Activated CD8-positive, alpha-beta memory T cell treated with anti-CD3 and anti-CD28 coated beads, Interleukin-2, amount 50 U/mL, for 1 hour (primary cell): ENCODE results near the gene MARK4.
"Not testable (repeated sequence)": the region's sequence is repeated elsewhere in the genome, so short reads cannot be mapped to it uniquely, and the experiment has no call there.

Experiments used
- DNase-seq: peaks from one replicate; pipeline ENCODE4 v3.0.0-alpha.2; 2020; ENCODE audit errors: extremely low read depth

MARK4 gene

DNA sequence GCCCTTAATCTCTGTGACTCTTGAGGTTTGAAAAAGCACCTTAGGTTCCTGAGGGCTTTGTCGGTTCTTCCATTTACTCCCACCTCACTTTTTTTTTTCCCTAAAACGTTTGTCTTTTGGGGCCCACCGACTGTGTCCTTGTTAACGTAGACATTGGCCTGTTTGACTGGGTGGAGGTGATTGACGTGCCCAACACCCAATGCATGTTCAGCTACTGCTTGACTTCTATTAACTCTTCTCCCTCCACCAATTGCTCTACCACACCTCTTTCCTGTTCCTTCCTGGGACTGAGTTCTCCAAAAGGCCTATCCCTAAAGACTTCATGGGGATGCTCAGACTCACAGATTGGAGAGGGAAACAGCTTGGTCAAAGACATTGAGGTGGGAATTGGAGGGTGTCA lies 54.4 kb downstream of the MARK4 start:
- no peak for DNase-seq

DNA sequence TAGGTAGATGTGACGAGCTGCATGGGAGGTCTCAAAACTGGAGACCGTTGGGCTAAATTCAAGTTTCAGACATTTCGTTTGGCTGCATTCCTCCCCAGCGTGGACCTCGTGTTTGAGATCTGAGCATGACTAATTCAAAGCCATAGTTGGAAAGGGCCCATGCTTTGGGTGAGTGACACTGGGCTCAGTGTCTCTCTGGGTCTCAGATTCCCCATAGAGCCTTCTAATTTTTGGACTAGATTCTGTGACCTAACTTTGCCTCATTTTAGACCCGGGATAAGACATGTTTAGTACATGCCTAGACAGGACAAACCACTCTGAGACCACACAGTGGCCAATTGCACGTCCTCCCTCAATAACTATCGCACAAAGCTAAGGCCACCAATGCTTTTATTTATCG lies 55.0 kb downstream of the MARK4 start:
- DNase-seq: no peak

DNA sequence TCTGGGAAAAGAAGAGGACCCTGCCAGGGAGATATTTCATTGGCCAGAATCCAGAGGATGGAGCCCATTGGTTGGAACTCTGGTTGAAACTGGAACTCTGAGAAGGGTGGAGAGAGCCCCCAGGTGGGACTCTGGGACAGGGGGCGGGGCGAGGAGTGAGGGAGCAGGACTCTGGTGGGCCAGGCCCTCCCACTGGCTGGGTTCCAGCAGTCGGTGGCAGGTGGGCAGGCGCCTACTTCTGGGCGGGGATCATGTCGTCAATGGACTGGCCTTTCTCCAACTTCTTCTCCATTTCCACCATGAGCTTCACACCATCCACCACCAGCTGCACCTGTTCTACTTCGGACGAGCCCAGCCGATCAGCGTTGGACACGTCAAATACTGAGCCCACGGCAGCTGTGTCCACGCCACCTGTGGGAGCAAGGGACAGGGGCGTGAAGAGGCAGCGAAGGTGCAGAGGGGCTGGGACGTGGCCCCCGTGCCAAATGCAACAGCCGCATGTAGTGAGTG lies 55.5 kb downstream of the MARK4 start:
- DNase-seq: no peak

DNA sequence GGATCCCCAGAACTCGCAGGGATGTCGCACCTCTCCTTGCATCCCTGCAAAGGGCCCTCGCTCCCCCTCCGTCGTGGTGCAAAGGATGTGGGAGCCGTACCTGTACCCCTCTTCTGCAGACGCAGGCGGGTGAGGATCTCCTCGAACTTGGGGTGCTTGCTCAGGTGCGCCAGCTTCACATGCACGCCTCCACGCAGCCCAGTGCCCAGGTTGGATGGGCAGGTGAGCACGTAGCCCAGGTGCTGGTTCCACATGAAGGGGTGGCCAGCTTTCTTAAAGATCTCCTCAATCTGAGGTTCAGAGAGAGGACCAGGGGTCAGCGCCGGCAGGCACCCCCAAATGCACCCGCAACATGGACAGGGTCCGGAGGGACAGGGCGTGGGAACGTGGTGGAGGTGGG lies 56.3 kb downstream of the MARK4 start:
- no peak for DNase-seq

DNA sequence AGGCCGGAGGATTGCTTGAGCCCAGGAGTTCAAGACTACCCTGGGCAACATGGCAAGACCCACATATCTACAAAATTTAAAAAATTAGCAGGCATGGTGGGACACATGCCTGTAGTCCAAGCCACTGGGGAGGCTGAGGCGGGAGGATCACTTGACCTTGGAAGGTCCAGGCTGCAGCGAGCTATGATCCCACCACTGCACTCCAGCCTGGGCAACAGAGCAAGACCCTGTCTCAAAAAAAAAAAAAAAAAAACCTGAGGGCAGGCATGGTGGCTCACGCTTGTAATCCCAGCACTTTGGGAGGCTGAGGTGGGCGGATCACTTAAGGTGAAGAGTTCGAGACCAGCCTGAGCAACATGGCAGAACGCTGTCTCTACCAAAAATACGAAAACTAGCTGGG lies 58.3 kb downstream of the MARK4 start:
- not testable (repeated sequence) for DNase-seq

DNA sequence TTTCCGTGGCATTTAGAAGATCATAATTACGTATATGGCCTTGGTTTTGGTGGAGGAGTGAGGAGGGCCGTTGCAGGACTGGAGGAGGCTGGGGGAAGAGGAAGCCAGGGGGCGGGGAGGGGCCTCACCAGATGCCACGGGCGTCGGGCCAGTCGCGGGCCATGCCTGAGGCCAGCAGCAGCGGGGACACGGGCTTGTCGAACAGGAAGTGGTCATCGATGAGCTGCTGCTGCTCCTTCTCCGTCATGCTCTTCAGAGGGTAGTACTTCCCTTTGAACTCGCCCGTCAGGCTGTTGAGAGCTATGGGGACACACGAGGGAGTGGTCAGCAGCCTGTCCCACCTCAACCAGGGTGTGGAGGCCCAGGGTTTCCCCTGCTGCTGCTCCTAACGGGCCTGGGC lies 60.5 kb downstream of the MARK4 start:
- no peak for DNase-seq

DNA sequence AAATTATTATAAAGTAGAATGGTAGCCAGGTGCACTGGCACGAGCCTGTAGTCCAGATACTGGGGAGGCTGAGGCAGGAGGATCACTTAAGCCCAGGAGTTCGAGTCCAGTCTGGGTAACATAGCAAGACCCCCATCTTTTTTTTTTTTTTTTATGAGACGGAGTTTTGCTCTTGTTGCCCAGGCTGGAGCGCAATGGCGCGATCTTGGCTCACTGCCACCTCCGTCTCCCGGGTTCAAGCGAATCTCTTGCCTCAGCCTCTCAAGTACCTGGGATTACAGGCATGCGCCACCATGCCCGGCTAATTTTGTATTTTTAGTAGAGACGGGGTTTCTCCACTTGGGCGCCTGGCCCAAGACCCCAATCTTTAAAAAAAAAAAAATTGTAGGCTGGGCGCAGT lies 61.2 kb downstream of the MARK4 start:
- not testable (repeated sequence) for DNase-seq

DNA sequence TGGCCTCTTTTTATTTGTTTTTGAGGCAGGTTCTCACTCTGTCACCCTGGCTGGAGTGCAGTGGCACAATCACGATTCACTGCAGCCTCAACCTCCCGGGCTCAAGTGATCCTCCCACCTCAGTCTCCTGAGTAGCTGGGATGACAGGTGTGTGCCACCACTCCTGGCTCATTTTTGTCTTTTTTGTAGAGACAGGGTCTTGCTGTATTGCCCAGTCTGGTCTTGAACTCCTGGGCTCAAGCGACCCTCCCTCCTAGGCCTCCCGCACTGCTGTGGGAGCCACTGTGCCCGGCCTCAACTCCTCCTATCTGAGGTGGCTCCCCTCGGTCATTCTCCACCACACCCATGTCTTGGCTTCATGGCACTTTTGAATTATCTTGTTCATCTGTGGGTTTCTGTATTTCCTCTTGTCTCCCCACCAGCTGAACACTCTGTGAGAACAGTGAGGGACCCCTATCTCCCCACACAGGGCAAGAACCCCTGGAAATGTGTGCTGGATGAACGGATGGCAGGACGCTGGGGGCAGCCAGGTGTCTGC lies 63.7 kb downstream of the MARK4 start:
- DNase-seq: no peak

DNA sequence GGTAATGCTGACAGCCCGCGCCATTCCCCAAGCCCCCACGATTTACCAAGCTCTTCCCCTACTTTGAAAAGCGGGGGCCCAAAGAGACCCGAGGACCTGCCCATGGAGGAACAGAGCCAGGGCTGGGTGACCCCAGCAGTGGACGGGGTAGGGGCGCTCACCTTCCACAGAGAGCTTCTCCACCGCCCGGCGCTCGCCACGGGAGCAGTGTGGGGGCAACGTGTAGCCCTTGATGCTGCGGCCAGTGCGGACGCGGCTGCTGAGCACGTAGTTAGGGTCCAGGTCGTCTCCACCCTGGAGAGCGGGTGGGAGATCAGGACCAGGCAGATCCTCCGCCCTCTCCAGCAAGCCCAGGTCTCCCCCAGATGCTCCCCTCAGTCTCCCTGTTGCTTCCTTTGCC lies 64.2 kb downstream of the MARK4 start:
- no peak for DNase-seq

DNA sequence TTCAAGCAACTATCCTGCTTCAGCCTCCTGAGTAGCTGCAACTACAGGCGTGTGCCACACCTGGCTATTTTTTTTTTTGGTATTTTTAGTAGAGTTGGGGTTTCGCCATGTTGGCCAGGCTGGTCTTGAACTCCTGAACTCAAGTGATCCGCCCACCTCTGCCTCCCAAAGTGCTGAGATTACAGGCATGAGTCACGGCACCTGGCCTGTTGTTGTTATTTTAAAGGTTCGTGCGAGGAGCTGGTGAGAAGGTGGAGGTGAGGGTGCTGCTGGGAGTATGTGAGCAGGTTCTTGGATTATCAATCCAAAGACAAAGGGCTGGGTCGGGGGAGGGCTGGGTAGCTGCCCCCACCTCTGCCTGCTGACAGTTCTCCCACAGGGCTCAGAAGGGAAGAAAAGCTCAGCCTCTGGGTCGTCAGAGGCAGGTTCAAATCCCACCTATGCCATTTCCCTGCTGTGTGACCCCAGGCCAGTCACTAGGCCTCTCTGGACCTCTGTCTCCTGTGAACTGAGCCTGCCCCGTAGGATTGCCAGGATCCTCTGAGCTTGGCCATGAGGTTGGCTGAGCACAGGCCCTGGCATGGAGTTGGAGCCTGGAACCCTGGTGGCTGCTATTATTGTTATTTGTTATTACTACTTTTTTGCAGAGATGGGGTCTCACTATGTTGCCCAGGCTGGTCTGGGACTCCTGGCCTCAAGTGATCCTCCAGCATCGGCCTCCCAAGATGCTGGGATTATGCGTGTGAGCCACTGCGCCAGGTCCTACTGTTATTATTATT lies 70.1 kb downstream of the MARK4 start:
- DNase-seq: no peak

DNA sequence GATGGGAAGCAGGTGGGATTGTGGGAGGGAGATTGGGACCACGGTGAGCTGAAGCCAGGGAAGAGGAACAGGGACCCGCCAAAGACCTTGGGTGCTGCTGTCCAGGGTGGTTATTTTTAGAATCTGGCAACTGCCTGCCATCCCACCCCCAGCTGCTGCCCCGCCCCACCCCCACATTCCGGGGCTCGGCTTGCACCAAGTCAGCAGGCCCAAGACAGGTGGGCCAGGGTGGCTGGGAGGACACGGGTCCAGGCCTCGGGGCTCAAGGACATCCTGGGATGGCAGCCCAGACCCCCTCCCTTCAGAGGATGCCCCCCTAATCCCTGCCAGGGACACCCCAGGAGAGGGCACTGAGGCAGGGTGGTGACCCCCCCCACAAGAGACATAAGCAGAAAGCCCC lies 70.8 kb downstream of the MARK4 start:
- DNase-seq: no peak

DNA sequence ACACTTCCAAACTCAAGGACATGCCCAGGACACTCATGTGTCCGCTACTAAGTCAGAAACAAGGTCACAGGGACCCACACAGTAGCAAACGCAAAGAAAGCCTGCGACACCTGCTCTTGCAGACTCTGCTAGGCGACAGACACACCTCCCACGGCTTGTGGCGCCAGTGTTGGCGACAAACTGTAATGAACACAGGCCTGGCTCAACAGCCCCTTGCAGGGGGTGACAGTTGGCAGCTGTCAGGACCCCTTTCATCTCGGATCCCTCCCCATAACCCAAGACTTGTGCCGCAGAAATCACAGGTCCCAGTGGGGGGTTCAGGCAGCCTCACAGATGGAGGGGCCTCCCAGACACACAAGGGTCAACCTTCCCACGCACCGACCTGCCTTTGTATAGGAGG lies 71.2 kb downstream of the MARK4 start:
- no peak for DNase-seq

DNA sequence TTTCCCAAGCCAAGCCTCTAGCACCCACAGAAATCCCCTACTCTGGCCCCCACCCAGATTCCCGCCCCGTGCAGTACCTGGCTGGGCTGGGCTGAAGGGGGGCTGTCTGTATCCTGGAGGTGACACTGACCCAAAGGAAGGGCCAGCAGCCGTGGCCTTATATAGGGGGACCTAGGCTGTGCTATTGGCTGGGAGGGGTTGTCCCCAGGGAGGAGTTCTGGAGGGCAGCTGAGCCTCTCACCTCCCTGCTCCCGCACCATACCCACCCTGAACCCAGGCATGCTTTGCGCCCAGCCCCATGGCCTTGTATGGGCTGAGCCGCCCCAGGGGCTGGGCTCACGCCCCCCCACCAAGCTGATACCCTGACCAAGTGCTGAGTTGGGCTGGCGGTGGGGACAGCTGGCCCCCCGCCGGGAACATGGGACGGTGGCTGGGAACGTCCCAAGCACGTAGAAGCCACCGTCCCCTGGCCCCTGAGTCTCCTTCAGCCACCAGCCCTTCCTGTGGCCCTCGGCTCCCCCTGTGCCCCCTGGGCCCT lies 71.7 kb downstream of the MARK4 start, which contains the start of gene CKM:
TSS of gene CKM (minus strand) at position 132 of the 538 bp plus-strand sequence. CDS start 3,162 bp downstream, outside the sequence.
- DNase-seq: no peak

DNA sequence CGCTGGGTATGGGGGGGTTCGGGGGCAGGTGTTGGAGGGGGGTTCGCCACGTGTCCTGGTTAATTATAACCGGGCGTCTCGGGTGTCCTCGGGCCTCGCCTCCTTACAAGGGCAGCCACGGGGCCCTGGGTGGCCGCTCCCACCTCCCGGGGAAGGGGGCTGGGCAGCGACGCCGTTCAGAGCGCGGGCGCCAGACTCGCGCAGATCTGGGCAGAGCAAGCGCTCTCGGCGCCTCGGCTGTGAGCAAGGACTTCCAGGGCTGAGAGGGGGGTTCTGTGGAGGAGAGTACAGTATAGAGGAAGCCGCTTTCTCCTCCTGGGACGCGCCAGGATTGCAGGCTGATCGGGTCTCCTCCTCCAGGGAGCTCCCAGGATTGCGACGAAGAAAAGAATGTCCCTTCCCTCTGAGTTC lies 72.6 kb downstream of the MARK4 start:
- no peak for DNase-seq

DNA sequence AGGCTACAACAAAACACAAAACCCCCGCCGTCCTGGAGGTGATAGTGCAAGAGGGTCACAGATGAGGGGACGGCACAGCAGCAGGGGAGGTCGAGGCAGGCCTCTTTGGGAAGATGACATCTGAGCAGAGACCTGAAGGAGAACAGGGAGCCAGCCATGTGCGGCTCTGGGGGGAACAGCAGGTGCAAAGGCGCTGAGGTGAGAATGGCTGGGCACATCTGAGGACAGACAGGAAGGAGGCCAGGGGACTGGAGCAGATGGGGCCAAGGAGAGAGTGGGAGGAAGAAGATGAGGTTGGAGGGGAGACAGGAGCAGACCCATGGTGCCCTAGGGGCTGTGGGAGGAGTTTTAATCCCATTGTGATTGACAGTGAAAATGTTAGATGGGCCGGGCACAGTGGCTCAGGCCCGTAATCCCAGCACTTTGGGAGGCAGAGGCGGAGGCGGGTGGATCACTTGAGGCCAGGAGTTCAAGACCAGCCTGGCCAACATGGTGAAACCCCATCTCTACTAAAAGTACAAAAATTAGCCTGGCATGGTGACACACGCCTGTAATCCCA lies 73.4 kb downstream of the MARK4 start:
- no peak for DNase-seq

DNA sequence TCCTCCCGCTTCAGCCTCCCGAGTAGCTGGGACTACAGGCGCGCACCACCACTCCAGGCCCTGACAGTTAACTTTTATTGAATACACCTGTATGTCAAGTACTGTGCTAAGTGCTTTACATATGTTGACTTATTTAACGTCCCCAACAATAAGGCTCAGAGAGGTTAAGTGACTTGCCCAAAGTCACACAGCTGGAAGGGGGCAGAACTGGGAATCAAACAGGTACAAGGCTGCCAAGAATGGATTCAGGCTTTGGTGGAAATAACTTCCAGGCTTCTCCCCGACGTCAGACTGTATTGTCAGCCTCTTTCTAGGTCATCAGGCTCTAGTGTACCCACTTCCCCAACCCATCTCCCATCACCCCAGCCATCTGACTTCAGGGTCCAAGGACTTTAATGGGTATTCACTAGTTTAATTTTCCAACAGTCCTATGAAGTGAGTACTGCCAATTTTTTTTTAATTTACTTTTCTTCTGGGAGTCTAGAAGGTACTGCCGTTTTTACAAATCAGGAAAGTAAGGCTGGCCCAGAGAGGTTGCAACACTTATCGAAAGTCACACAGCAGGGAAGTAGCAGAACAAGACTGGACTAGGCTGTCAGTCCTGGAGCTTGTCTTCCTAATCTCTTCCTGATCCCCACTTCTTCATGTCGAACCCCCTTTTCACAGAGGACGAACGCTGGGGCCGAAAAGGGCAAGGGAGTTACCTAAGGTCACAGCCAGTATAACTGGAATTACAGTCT lies 76.5 kb downstream of the MARK4 start:
- no peak for DNase-seq

DNA sequence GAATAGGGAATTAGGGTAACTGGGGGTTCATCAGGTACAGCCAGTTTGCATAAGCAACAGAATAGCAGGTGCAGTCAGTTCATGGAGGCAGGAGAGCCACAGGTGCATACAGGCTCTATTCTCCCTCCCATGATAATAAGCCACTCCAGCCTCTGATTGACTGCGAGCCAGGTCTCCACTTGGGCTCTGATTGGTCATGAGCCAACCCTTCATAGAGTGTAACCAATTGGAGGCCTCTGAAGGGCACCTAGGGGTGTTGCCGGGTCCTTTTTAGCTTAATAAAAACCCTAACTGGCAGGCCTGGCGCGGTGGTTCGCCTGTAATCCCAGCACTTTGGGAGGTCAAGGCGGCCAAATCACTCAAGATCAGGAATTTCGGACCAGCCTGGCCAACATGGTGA lies 80.3 kb downstream of the MARK4 start:
- no peak for DNase-seq

DNA sequence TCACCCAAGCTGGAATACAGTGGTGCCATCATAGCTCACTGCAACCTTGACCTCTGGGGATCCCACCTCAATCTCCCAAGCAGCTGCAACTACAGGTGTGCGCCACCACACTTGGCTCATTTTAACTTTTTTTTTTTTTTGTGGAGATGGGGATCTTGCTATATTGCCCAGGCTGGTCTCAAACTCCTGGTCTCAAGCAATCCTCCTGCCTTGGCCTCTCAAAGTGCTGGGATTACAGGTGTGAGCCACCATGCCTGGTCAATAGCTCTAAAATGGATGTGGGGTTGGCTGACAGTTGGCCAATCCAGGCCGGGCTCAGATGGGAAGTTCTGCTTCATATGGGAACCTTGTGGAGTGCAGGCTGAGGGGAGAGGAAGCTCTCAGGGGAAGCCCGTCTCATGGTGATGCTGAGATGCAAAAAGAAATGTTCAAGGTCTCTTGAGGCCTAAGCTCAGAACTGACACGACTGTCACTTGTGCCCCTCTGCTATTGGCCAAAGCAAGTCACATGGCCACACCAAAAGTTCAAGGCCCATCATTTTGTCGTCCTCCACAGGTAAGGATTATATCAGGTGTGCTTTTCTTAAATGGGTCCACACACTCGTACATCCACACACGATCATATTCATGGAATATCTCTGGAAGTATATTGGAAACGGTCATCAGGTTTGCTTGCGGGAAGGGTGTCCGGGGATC lies 82.7 kb downstream of the MARK4 start:
- no peak for DNase-seq

DNA sequence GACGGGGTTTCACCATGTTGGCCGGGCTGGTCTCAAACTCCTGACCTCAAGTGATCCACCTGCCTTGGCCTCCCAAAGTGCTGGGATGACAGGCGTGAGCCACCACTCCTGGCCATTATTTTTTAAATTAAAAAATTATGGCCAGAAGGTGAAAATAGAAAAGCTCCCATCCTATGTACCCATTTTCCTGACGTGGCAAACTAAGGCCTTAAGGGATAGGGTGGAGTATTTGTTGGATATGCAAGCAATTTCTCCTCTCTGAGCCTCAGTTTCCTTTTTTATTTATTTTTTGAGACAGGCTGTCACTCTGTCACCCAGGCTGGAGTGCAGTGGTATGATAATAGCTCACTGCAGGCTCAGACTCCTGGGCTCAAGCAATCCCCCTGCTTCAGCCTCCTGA lies 83.8 kb downstream of the MARK4 start:
- not testable (repeated sequence) for DNase-seq

DNA sequence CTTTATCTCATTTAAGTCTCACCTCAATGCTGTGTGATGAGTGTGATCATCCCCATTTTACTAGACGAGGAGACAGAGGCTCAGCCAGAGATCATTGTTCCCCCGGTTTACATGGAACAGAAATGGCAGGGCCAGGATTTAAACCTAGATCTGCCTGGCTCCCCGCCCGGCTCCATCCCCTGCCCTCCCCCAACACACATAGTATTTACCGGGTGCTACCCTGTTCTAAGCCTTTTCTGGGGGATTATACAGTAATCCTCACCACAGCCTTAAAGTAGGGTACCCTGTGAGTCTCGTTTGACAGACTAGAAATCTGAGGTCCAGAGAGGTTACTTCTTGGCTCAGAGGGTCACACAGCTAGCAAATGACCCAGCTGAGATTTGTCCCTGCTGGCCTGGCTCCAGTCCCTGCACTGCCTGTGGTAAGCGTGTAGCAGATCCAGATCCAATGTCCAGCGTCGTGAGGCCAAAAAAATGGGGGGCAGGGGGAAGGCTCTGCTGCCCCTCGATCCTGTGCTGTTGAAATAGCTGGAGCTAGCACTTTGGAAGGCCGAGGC lies 85.7 kb downstream of the MARK4 start:
- no peak for DNase-seq

DNA sequence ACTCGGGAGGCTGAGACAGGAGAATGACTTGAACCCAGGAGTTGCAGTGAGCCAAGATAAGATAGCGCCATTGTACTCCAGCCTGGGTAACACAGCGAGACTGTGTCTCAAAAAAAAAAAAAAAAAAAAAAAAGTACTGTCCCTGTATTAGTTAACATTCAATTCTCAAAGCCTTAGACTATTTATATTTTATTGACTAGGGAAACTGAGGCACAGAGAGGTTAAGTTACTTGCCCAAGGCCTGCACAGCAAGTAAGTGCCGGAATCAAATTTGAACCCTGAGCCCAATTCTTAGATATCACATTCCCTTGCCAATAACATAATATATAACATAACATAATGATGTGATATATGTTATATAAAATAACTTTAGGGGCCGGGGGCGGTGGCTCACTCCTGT lies 88.6 kb downstream of the MARK4 start:
- no peak for DNase-seq
